Stimulated activated CD8-positive, alpha-beta memory T cell treated with anti-CD3 and anti-CD28 coated beads, Interleukin-12 subunit alpha, Interleukin-12 subunit beta, amount 100 ng/mL, for 1 hour (primary cell): ENCODE measurements around the gene GATAD2A.
"Not testable (repeated sequence)": the region's sequence is repeated elsewhere in the genome, so short reads cannot be mapped to it uniquely, and the experiment has no call there.

ENCODE experiments used
- DNase-seq: peaks from one replicate; pipeline ENCODE4 v3.0.0-alpha.2; 2020; ENCODE audit warnings: low read depth

GATAD2A gene

GRCh38 chr19:19404879-19405860 lies at the start of gene GATAD2A:
Gene GATAD2A (plus strand): TSS chr19:19405675. CDS start chr19:19465346, 59,671 bp downstream.
- peak; percentile 89 for DNase-seq

GRCh38 chr19:19356500-19356899 lies 49.0 kb upstream of the GATAD2A start:
- DNase-seq: no peak

- no peak for DNase-seq
Observed at GRCh38 chr19:19356901-19357566, 48.4 kb upstream of the GATAD2A start.

- DNase-seq: peak; percentile 30
Observed at GRCh38 chr19:19361075-19361594, 44.3 kb upstream of the GATAD2A start.

- DNase-seq: no peak
Observed at GRCh38 chr19:19362075-19362474, 43.4 kb upstream of the GATAD2A start.

GRCh38 chr19:19366434-19367396 lies 38.8 kb upstream of the GATAD2A start:
- DNase-seq: peak; percentile 48

- DNase-seq: no peak
Observed at GRCh38 chr19:19368087-19368486, 37.4 kb upstream of the GATAD2A start.

GRCh38 chr19:19371059-19371458 lies 34.4 kb upstream of the GATAD2A start:
- DNase-seq: no peak

- DNase-seq: no peak
Observed at GRCh38 chr19:19372656-19373416, 32.6 kb upstream of the GATAD2A start.

- DNase-seq: no peak
Observed at GRCh38 chr19:19379527-19379926, 25.9 kb upstream of the GATAD2A start.

- DNase-seq: not testable (repeated sequence)
Observed at GRCh38 chr19:19380316-19380715, 25.2 kb upstream of the GATAD2A start.

GRCh38 chr19:19381007-19381926 lies 24.2 kb upstream of the GATAD2A start:
- DNase-seq: no peak

GRCh38 chr19:19382118-19382517 lies 23.4 kb upstream of the GATAD2A start:
- no peak for DNase-seq

GRCh38 chr19:19384486-19384885 lies 21.0 kb upstream of the GATAD2A start:
- no peak for DNase-seq

GRCh38 chr19:19385131-19385895 lies 20.2 kb upstream of the GATAD2A start:
- peak; percentile 99 for DNase-seq

- no peak for DNase-seq
Observed at GRCh38 chr19:19385896-19386869, 19.3 kb upstream of the GATAD2A start.

- DNase-seq: no peak
Observed at GRCh38 chr19:19387108-19387507, 18.4 kb upstream of the GATAD2A start.
